Measurements from ENCODE around the gene C3orf80. TPM values are rescaled to one million over a fixed set of nuclear protein-coding genes. Genes with fewer than 3 reads are reported as not detected.

C3orf80 gene
- total and polyA plus RNA-seq, 2 experiments from 2014 or later = 0.25 to 0.43 TPM

GRCh38 chr3:160245261-160245800, 20.1 kb downstream of the C3orf80 start:
- in situ Hi-C loops (cut with MboI) = no loop called here
- 85 to 87% methylated on average over 9 of the region's 9 CpGs for WGBS, 2 experiments (ENCODE audit: low coverage in 1 of 2, low lambda C conversion rate in 2 of 2, missing lambda C conversion rate in 2 of 2)
- Histone ChIP-seq H3K36me3 (ENCODE audit: low read depth) (no peaks in the 10 kb centered on the region), H3K79me2 (ENCODE audit: insufficient read depth) (no peaks in the 10 kb centered on the region), H3K4me3 (no peak overlapping the region), H3K27ac (no peak overlapping the region), H3K4me2 (ENCODE audit: unreplicated experiment) (no peak overlapping the region), H2AFZ (no peak overlapping the region), H3K4me1 (ENCODE audit: insufficient read depth) (no peaks in the 10 kb centered on the region), H3K27me3 (replicated peaks; ENCODE audit: insufficient read depth) (no peaks in the 10 kb centered on the region), H3K9ac (no peak overlapping the region), H4K20me1 (ENCODE audit: insufficient read depth) (no peaks in the 10 kb centered on the region), H3K9me2 (ENCODE audit: insufficient read depth) (no peaks in the 10 kb centered on the region), H3F3A (ENCODE audit: insufficient read depth) (peaks cover 3% of the 10 kb centered on the region; the same call in 1 of the 2 replicates), H3K9me3 (ENCODE audit: low read depth) (no peaks in the 10 kb centered on the region)
- TF ChIP-seq EZH2phosphoT487 (IDR thresholded peaks at IDR 0.05; ENCODE audit: insufficient read depth, low read depth) = no peak
- no peak for TF ChIP-seq EZH2 (IDR thresholded peaks at IDR 0.05; ENCODE audit: insufficient read depth, poor library complexity, severe bottlenecking)
- no peak for DNase-seq

GRCh38 chr3:160247766-160248165, 22.5 kb downstream of the C3orf80 start:
- 54 to 57% methylated on average over 1 of the region's 1 CpG for WGBS, 2 experiments (ENCODE audit: low coverage in 1 of 2, low lambda C conversion rate in 2 of 2, missing lambda C conversion rate in 2 of 2)
- peaks cover 3% of the 10 kb centered on the region; the same call in 1 of the 2 replicates for H3F3A ChIP-seq (ENCODE audit: insufficient read depth)
- no peaks in the 10 kb centered on the region for H3K4me1 ChIP-seq (ENCODE audit: insufficient read depth)
- H3K9me2 ChIP-seq (ENCODE audit: insufficient read depth) = no peaks in the 10 kb centered on the region
- H3K27ac ChIP-seq = no peak overlapping the region
- H2AFZ ChIP-seq = no peak overlapping the region
- DNase-seq = no peak
- no peaks in the 10 kb centered on the region for H3K36me3 ChIP-seq (ENCODE audit: low read depth)
- H3K27me3 ChIP-seq (replicated peaks; ENCODE audit: insufficient read depth) = no peaks in the 10 kb centered on the region
- H3K9ac ChIP-seq = no peak overlapping the region
- H3K9me3 ChIP-seq (ENCODE audit: low read depth) = no peaks in the 10 kb centered on the region
- H3K79me2 ChIP-seq (ENCODE audit: insufficient read depth) = no peaks in the 10 kb centered on the region
- H3K4me2 ChIP-seq (ENCODE audit: unreplicated experiment) = no peak overlapping the region
- in situ Hi-C loops (cut with MboI) = no loop called here
- TF ChIP-seq EZH2phosphoT487 (IDR thresholded peaks at IDR 0.05; ENCODE audit: insufficient read depth, low read depth) (no peak), EZH2 (IDR thresholded peaks at IDR 0.05; ENCODE audit: insufficient read depth, poor library complexity, severe bottlenecking) (no peak)
- no peaks in the 10 kb centered on the region for H4K20me1 ChIP-seq (ENCODE audit: insufficient read depth)
- H3K4me3 ChIP-seq = no peak overlapping the region

GRCh38 chr3:160253298-160253697, 28.1 kb downstream of the C3orf80 start:
- H3K36me3 ChIP-seq (ENCODE audit: low read depth) = peaks cover 1% of the 10 kb centered on the region; the same call in 1 of the 2 replicates
- no peak for DNase-seq
- no peak overlapping the region for H3K4me3 ChIP-seq
- H3K27me3 ChIP-seq (replicated peaks; ENCODE audit: insufficient read depth) = no peaks in the 10 kb centered on the region
- no peaks in the 10 kb centered on the region for H4K20me1 ChIP-seq (ENCODE audit: insufficient read depth)
- in situ Hi-C loops (cut with MboI) = no loop called here
- no peak overlapping the region for H2AFZ ChIP-seq
- H3K4me2 ChIP-seq (ENCODE audit: unreplicated experiment) = no peak overlapping the region
- H3K4me1 ChIP-seq (ENCODE audit: insufficient read depth) = no peaks in the 10 kb centered on the region
- no peaks in the 10 kb centered on the region for H3K9me2 ChIP-seq (ENCODE audit: insufficient read depth)
- H3K79me2 ChIP-seq (ENCODE audit: insufficient read depth) = no peaks in the 10 kb centered on the region
- no peaks in the 10 kb centered on the region for H3K9me3 ChIP-seq (ENCODE audit: low read depth)
- no peak overlapping the region for H3K9ac ChIP-seq
- H3K27ac ChIP-seq = no peak overlapping the region
- TF ChIP-seq EZH2 (IDR thresholded peaks at IDR 0.05; ENCODE audit: insufficient read depth, poor library complexity, severe bottlenecking) (no peak), EZH2phosphoT487 (IDR thresholded peaks at IDR 0.05; ENCODE audit: insufficient read depth, low read depth) (no peak)
- H3F3A ChIP-seq (ENCODE audit: insufficient read depth) = no peaks in the 10 kb centered on the region

GRCh38 chr3:160257606-160258005, 32.4 kb downstream of the C3orf80 start:
- WGBS, 2 experiments (ENCODE audit: low coverage in 1 of 2, low lambda C conversion rate in 2 of 2, missing lambda C conversion rate in 2 of 2) = 93 to 95% methylated on average over 2 of the region's 2 CpGs
- no peak overlapping the region for H3K4me2 ChIP-seq (ENCODE audit: unreplicated experiment)

More at GRCh38 chr3:160257606-160258005, 32.4 kb downstream of the C3orf80 start:
- no peaks in the 10 kb centered on the region for H3K27me3 ChIP-seq (replicated peaks; ENCODE audit: insufficient read depth)
- in situ Hi-C loops (cut with MboI) = no loop called here
- no peaks in the 10 kb centered on the region for H3K9me2 ChIP-seq (ENCODE audit: insufficient read depth)
- H2AFZ ChIP-seq = no peak overlapping the region
- no peaks in the 10 kb centered on the region for H3K79me2 ChIP-seq (ENCODE audit: insufficient read depth)
- TF ChIP-seq EZH2 (IDR thresholded peaks at IDR 0.05; ENCODE audit: insufficient read depth, poor library complexity, severe bottlenecking) = no peak
- no peak for TF ChIP-seq EZH2phosphoT487 (IDR thresholded peaks at IDR 0.05; ENCODE audit: insufficient read depth, low read depth)
- no peaks in the 10 kb centered on the region for H4K20me1 ChIP-seq (ENCODE audit: insufficient read depth)
- no peaks in the 10 kb centered on the region for H3K4me1 ChIP-seq (ENCODE audit: insufficient read depth)
- no peaks in the 10 kb centered on the region; the same call in 1 of the 2 replicates for H3F3A ChIP-seq (ENCODE audit: insufficient read depth)
- H3K36me3 ChIP-seq (ENCODE audit: low read depth) = peaks cover 6% of the 10 kb centered on the region; the same call in 1 of the 2 replicates
- H3K9ac ChIP-seq = no peak overlapping the region
- H3K27ac ChIP-seq = no peak overlapping the region
- H3K9me3 ChIP-seq (ENCODE audit: low read depth) = no peaks in the 10 kb centered on the region
- no peak for DNase-seq
- no peak overlapping the region for H3K4me3 ChIP-seq

Data from GM23248 (cell line).